HepG2 (cell line): Measurements from ENCODE around the gene CDK10. TPM values are rescaled to one million over a fixed set of nuclear protein-coding genes. Genes with fewer than 3 reads are reported as not detected.

ENCODE experiments used
- ATAC-seq: fragments of 200-7000 bp; cut with Tn5 transposase; 3 replicates; pipeline ENCODE4 v1.9.1; 2020; ENCODE audit warnings: mild to moderate bottlenecking, moderate library complexity
- BruUV-seq: library from RNA; stranded (reverse); fragments of 400-500 nt; replicated peaks from 2 replicates; lab custom pipeline; 2021; lab: Mats Ljungman, UMichigan
- CTCF ChIA-PET: fragments of 300-600 bp; formaldehyde crosslinking; extraction: SDS; loops from one replicate; lab custom pipeline; 2021; ENCODE audit warnings: low total read pairs, inconsistent platforms, low intra/inter-chr PET ratio; lab: Yijun Ruan, JAX
- POLR2A ChIA-PET: fragments of 350-600 bp; sonication (Branson Sonifier 250); formaldehyde crosslinking; loops from one replicate; lab custom pipeline; 2020; ENCODE audit warnings: antibody characterized with exemption, inconsistent platforms; lab: Yijun Ruan, JAX
- DNase-seq: peaks from one replicate; pipeline ENCODE4 v3.0.0-alpha.2; 2015; ENCODE audit warnings: low spot score
- FAIRE-seq: peaks from 3 replicates; lab custom pipeline; 2011; peaks lifted over from hg19 to GRCh38; lab: Jason Lieb, UNC
- H2AFZ ChIP-seq: one replicate; pipeline ENCODE4 v1.6.1; 2011; ENCODE audit warnings: low read length, inconsistent platforms
- H3K27ac ChIP-seq: fragments of 300-600 bp; 3 replicates; pipeline ENCODE4 v1.8.0; 2011; ENCODE audit warnings: mixed run types, mild to moderate bottlenecking, mixed read lengths, low read length, inconsistent platforms; ENCODE audit not compliant: insufficient read depth; ENCODE audit errors: extremely low read length
- H3K27me3 ChIP-seq, 2 experiments: fragments of 200-600 bp in 1 of 2; 2 replicates in 1 of 2; 3 replicates in 1 of 2; pipeline versions ENCODE4 v1.6.0 to v1.8.0; 2011; ENCODE audit warnings: low read length in 2 of 2, mild to moderate bottlenecking in 2 of 2, moderate library complexity in 2 of 2, inconsistent platforms in 1 of 2; ENCODE audit not compliant: insufficient read depth in 2 of 2, control insufficient read depth in 1 of 2
- H3K36me3 ChIP-seq, 2 experiments: fragments of 200-600 bp in 1 of 2; replicated peaks in 1 of 2; 2 replicates in 1 of 2; 3 replicates in 1 of 2; pipeline versions ENCODE4 v1.5.1 to v1.8.0; 2011; ENCODE audit warnings: low read length in 2 of 2, inconsistent platforms in 1 of 2; ENCODE audit not compliant: insufficient read depth in 2 of 2, control insufficient read depth in 1 of 2
- H3K4me1 ChIP-seq: 2 replicates; pipeline ENCODE4 v1.5.1; 2012; ENCODE audit warnings: low read length, inconsistent platforms; ENCODE audit not compliant: insufficient read depth
- H3K4me2 ChIP-seq: 2 replicates; pipeline ENCODE4 v1.6.0; 2011; ENCODE audit warnings: low read depth, low read length, inconsistent platforms
- H3K4me3 ChIP-seq, 3 experiments: fragments of 200-600 bp in 1 of 3; sonication (generic), shearing (Covaris generic) in 1 of 3; replicated peaks in 1 of 3; 2 replicates each; pipeline ENCODE4 v1.5.1; 2011 to 2016; ENCODE audit warnings: low read length in 3 of 3, inconsistent platforms in 2 of 3, low read depth in 2 of 3, mild to moderate bottlenecking in 2 of 3, control low read depth in 1 of 3, mixed read lengths in 1 of 3; ENCODE audit not compliant: insufficient read depth in 1 of 3
- H3K79me2 ChIP-seq: one replicate; pipeline ENCODE4 v1.6.1; 2011; ENCODE audit warnings: low read length, inconsistent platforms; ENCODE audit not compliant: insufficient read depth
- H3K9ac ChIP-seq: 2 replicates; pipeline ENCODE4 v1.6.0; 2011; ENCODE audit warnings: mild to moderate bottlenecking, low read depth, low read length, inconsistent platforms; ENCODE audit not compliant: insufficient read depth
- H3K9me3 ChIP-seq: 2 replicates; pipeline ENCODE4 v1.5.1; 2012; ENCODE audit warnings: mild to moderate bottlenecking, low read length
- H4K20me1 ChIP-seq: 2 replicates; pipeline ENCODE4 v1.6.0; 2011; ENCODE audit warnings: inconsistent platforms, mild to moderate bottlenecking, low read length, moderate library complexity; ENCODE audit not compliant: insufficient read depth
- CHCHD3 ChIP-seq: sonication (generic); formaldehyde crosslinking; IDR thresholded peaks from 2 replicates; pipeline ENCODE4 v1.8.0; 2022; ENCODE audit warnings: mild to moderate bottlenecking, missing genetic modification reagents, moderate library complexity
- GLI4 ChIP-seq: sonication (generic); formaldehyde crosslinking; IDR thresholded peaks from 2 replicates; pipeline ENCODE4 v1.5.1; 2020; ENCODE audit warnings: missing genetic modification reagents, mild to moderate bottlenecking, moderate library complexity, borderline replicate concordance
- MED8 ChIP-seq: sonication (generic); formaldehyde crosslinking; IDR thresholded peaks from 2 replicates; pipeline ENCODE4 v1.8.1; 2023; ENCODE audit warnings: mild to moderate bottlenecking, missing genetic modification reagents; ENCODE audit not compliant: insufficient replicate concordance
- NFATC3 ChIP-seq: sonication (generic); formaldehyde crosslinking; IDR thresholded peaks from 2 replicates; pipeline ENCODE4 v1.5.1; 2020; ENCODE audit warnings: mild to moderate bottlenecking, missing genetic modification reagents
- RBFOX2 ChIP-seq: fragments of 200-400 bp; formaldehyde crosslinking; IDR thresholded peaks from 2 replicates; pipeline ENCODE4 v1.6.1; 2017; ENCODE audit warnings: low read depth, mild to moderate bottlenecking, low read length
- TERF1 ChIP-seq: sonication (generic); formaldehyde crosslinking; IDR thresholded peaks from 2 replicates; pipeline ENCODE4 v1.8.0; 2022; ENCODE audit warnings: mild to moderate bottlenecking, missing genetic modification reagents, moderate library complexity
- TFDP1 ChIP-seq: IDR thresholded peaks from 2 replicates; pipeline ENCODE4 v1.6.1; 2016; ENCODE audit warnings: missing compliant biosample characterization, missing genetic modification reagents, borderline replicate concordance
- ZBTB42 ChIP-seq: sonication (generic); formaldehyde crosslinking; IDR thresholded peaks from 2 replicates; pipeline ENCODE4 v1.5.0; 2020; ENCODE audit warnings: mild to moderate bottlenecking, missing genetic modification reagents
- ZNF326 ChIP-seq: sonication (generic); formaldehyde crosslinking; IDR thresholded peaks from 2 replicates; pipeline ENCODE4 v1.4.0; 2020; ENCODE audit warnings: missing genetic modification reagents, borderline replicate concordance
- ZNF687 ChIP-seq: sonication (generic); formaldehyde crosslinking; IDR thresholded peaks from 2 replicates; pipeline ENCODE4 v1.5.1; 2020; ENCODE audit warnings: mild to moderate bottlenecking, missing genetic modification reagents, moderate library complexity
- WGBS: methylation state at CpG from one replicate; pipeline ENCODE4 v1.1.6; 2017; ENCODE audit warnings: low lambda C conversion rate; 5-methylcytosine and 5-hydroxymethylcytosine counted together
- in situ Hi-C: cut with HindIII; loops from 2 replicates; pipeline ENCODE4 v1.10.0; 2017; ENCODE audit warnings: low pct_unique_long_range_greater_than_20kb; ENCODE audit not compliant: extremely low pct_ligation_motif_present
- intact Hi-C: fragments of 100-400 bp; cut with micrococcal nuclease; formaldehyde crosslinking; loops from one replicate; pipeline ENCODE4 v1.10.0; 2022; ENCODE audit not compliant: unreplicated experiment
- polyA plus RNA-seq, 8 experiments: library from polyadenylated mRNA; depleted of rRNA in 3 of 8; stranded (reverse) in 7 of 8; unstranded in 1 of 8; fragments of >200 nt; fragmentation: Illumina TruSeq in 4 of 8; extraction: Trizol in 4 of 8; gene quantifications; 2 replicates each; pipeline versions ENCODE4 v1.2.1 to v1.2.3, GENCODE V29; 2011 to 2016; ENCODE audit warnings: low read depth in 4 of 8, missing spikeins in 1 of 8, mixed read lengths in 1 of 8; ENCODE audit not compliant: insufficient read depth in 1 of 8
- total RNA-seq, 5 experiments: library from RNA; depleted of rRNA; stranded (reverse); fragments of >200 nt; fragmentation: Illumina TruSeq; extraction: Trizol; gene quantifications; 2 replicates each; pipeline ENCODE4 v1.2.3, GENCODE V29; 2016; ENCODE audit warnings: low read depth in 1 of 5
- TF ChIP-seq, protein P1 (sequence below): sonication (generic); formaldehyde crosslinking; IDR thresholded peaks from 2 replicates; pipeline ENCODE4 v1.8.0; 2022; ENCODE audit warnings: mild to moderate bottlenecking, missing genetic modification reagents, moderate library complexity

The CDK10 gene
- total and polyA plus RNA-seq, 2 of the 13 experiments (the other 11 are each of a cell fraction or from before 2014, with no cell fraction given) = 2.5 to 3.9 TPM

GRCh38 chr16:89721546-89722391 is 35.3 kb downstream of the CDK10 start (continued):
- TF ChIP-seq ZNF687 (peak; percentile 9; the same call in 1 of the 2 replicates), RBFOX2 (peak; percentile 12; the same call in 1 of the 2 replicates)
- TF ChIP-seq, all 625 proteins: peak for 51

DNA sequence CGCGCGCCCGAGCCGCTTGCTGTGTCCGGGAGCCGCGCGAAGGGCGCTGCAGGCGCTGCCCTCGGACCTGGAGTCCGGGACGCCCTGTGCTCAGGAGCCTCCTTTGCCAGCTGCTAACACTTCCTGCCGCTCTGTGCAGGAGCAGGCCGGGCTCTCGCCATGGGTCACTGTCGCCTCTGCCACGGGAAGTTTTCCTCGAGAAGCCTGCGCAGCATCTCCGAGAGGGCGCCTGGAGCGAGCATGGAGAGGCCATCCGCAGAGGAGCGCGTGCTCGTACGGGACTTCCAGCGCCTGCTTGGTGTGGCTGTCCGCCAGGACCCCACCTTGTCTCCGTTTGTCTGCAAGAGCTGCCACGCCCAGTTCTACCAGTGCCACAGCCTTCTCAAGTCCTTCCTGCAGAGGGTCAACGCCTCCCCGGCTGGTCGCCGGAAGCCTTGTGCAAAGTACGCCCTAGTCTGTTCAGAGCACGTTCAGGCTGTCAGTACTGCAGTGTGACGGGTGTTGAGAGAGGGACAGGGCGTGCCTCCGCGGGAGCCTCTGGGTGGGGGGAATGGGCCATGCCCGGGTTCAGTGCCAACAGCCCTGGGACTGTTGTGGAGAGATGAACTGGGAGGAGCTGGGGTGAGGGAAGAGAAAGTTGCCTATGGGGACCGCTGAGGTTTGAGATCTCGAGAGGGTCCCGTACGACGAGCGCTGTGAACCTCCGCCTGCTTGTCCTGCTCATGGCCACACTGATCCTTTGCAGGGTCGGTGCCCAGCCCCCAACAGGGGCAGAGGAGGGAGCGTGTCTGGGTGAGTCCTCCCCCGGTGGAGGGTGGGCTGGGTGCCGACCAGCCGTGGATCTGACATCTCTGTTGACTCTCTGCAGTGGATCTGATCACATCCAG is 36.1 kb downstream of the CDK10 start:
- ATAC-seq (no peak), FAIRE-seq (no peak), DNase-seq (no peak)
- TSS peak; percentile 58 for BruUV-seq
- intact Hi-C loops (no loop called here), in situ Hi-C loops (no loop called here)
- Histone ChIP-seq H3K9me3 (no peaks in the 10 kb centered on the region), H3K4me1 (peaks cover 36% of the 10 kb centered on the region), H3K4me3 (peak overlapping the region; percentile 72 to 89 (median 82)), H3K36me3 (peaks cover 15 to 31% of the 10 kb centered on the region in 2 experiments), H3K79me2 (peaks cover 18% of the 10 kb centered on the region), H4K20me1 (peaks cover 6% of the 10 kb centered on the region; the same call in 1 of the 2 replicates), H3K4me2 (peak overlapping the region; percentile 95), H3K9ac (peak overlapping the region; percentile 97), H3K27ac (peak overlapping the region; percentile 97), H2AFZ (no peak overlapping the region), H3K27me3 (no peaks in the 10 kb centered on the region; a peak in 1 of 5 replicates)
- ChIA-PET POLR2A (no interaction called here), CTCF (no interaction called here)
- WGBS = 94% methylated on average over 38 of the region's 56 CpGs
- TF ChIP-seq NFATC3 (CRISPR knock-in tag) = no peak
- 0 out of 2 replicates have a peak, but pooled peaks have one; percentile 5 for TF ChIP-seq TFDP1 (CRISPR knock-in tag)
- peak; percentile 29; the same call in 1 of the 2 replicates for TF ChIP-seq CHCHD3 (CRISPR knock-in tag)
- 0 out of 2 replicates have a peak, but pooled peaks have one; percentile 38 for TF ChIP-seq ZNF326 (CRISPR knock-in tag)
- TF ChIP-seq, protein P1, sequence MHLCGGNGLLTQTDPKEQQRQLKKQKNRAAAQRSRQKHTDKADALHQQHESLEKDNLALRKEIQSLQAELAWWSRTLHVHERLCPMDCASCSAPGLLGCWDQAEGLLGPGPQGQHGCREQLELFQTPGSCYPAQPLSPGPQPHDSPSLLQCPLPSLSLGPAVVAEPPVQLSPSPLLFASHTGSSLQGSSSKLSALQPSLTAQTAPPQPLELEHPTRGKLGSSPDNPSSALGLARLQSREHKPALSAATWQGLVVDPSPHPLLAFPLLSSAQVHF (CRISPR knock-in tag) = 0 out of 2 replicates have a peak, but pooled peaks have one; percentile 41
- TF ChIP-seq ZBTB42 (CRISPR knock-in tag) = no peak
- TF ChIP-seq TERF1 = 0 out of 2 replicates have a peak, but pooled peaks have one; percentile 15
- no peak for TF ChIP-seq GLI4 (CRISPR knock-in tag)
- TF ChIP-seq MED8 (CRISPR knock-in tag) = peak; percentile 49
